ENCODE data around the gene HGD.
"Not testable (repeated sequence)": the region's sequence is repeated elsewhere in the genome, so short reads cannot be mapped to it uniquely, and the experiment has no call there.

The HGD gene

DNA sequence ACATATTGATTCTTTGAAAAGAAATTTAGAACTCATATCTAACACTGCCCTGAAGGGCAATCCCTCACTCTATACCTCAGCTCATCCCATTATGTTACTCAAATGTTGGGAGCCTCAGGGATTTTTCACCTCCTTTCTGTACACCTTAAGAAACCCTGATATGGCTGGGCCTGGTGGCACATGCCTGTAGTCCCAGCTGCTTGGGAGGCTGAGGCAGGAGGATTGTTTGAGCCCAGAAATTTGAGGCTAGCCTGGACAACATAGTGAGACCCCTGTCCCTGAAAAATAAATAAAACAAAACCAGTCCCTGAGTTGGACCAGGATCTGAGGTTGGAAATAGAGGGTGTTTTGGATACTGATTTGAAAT, 58.3 kb downstream of the HGD start:
- DNase-seq (ENCODE audit: low read depth): no peak
- TF ChIP-seq, protein P1, sequence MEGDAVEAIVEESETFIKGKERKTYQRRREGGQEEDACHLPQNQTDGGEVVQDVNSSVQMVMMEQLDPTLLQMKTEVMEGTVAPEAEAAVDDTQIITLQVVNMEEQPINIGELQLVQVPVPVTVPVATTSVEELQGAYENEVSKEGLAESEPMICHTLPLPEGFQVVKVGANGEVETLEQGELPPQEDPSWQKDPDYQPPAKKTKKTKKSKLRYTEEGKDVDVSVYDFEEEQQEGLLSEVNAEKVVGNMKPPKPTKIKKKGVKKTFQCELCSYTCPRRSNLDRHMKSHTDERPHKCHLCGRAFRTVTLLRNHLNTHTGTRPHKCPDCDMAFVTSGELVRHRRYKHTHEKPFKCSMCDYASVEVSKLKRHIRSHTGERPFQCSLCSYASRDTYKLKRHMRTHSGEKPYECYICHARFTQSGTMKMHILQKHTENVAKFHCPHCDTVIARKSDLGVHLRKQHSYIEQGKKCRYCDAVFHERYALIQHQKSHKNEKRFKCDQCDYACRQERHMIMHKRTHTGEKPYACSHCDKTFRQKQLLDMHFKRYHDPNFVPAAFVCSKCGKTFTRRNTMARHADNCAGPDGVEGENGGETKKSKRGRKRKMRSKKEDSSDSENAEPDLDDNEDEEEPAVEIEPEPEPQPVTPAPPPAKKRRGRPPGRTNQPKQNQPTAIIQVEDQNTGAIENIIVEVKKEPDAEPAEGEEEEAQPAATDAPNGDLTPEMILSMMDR (IDR thresholded peaks at IDR 0.05; ENCODE audit: low read length, missing control alignments): no peak
- H3K4me3 ChIP-seq (replicated peaks; ENCODE audit: low read depth, low read length): no peak overlapping the region

DNA sequence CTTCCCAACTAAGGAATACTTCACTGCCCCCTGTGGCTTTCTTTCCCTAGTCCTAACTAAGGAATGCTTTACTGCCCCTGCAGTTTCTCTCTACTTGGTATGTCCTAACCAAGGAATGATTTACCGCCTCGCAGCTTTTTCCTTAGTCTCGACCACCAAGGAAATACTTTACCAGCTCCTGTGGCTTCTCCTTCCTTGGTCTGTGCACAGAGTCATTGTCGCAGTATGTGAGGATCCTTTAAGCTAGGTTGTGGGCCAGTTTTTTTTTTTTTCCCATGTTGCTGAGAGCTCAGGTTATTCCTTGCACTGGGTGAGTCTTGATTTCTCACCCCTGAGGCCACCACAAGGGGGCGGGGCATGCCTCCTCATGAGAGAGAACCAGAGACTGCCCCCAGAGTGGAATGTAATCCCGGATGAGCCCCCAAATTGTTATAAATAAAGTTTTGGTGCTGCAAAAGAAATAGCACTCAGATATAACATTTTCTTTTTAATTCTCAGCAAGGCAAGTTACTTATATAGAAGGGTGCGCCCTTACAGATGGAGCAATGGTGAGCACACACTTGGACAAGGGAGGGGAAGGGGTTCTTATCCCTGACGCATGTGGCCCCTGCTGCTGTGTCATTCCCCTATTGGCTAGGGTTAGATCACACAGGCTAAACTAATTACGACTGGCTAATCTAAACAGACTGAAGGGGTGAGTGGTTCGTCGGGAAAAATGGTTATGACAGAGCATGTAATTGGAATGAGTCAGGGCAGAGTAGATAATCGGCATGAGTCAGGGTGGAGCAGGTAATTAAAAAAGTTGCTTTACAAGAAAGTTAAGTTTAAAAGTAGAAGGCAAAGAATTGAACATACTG, 58.9 kb downstream of the HGD start:
- H3K4me3 ChIP-seq (replicated peaks; ENCODE audit: low read depth, low read length): no peak overlapping the region
- peak; percentile 25 for DNase-seq (ENCODE audit: low read depth)
- TF ChIP-seq, protein P1 (IDR thresholded peaks at IDR 0.05; ENCODE audit: low read length, missing control alignments): peak; percentile 8

DNA sequence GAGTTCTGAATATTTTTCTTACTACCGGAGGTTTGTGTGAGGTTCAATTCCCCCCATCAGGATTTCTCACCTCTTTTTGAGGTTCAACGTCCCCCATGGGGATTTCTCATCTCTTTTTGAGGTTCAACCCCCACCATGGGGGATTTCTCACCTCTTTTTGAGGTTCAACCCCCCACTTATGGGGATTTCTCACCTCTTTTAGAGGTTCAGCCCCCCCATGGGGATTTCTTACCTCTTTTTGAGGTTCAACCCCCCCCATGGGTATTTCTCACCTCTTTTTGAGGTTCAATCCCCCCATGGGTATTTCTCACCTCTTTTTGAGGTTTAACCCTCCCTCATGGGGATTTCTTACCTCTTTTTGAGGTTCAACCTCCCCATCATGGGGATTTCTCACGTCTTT, 59.6 kb downstream of the HGD start:
- H3K4me3 ChIP-seq (replicated peaks; ENCODE audit: low read depth, low read length): no peak overlapping the region
- DNase-seq (ENCODE audit: low read depth): no peak
- TF ChIP-seq, protein P1 (IDR thresholded peaks at IDR 0.05; ENCODE audit: low read length, missing control alignments): no peak

DNA sequence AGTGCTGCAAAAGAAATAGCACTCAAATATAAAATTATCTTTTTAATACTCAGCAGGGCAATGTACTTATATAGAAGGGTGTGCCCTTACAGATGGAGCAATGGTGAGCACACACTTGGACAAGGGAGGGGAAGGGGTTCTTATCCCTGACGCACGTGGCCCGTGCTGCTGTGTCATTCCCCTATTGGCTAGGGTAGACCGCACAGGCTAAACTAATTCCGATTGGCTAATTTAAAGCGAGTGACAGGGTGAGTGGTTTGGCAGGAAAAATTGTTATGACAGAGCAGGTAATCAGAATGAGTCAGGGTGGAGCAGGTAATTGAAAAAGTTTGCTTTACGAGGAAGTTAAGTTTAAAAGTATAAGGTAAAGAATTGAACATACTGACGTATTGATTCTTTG, 65.3 kb downstream of the HGD start:
- H3K4me3 ChIP-seq (replicated peaks; ENCODE audit: low read depth, low read length); DNase-seq (ENCODE audit: low read depth): not testable (repeated sequence)

DNA sequence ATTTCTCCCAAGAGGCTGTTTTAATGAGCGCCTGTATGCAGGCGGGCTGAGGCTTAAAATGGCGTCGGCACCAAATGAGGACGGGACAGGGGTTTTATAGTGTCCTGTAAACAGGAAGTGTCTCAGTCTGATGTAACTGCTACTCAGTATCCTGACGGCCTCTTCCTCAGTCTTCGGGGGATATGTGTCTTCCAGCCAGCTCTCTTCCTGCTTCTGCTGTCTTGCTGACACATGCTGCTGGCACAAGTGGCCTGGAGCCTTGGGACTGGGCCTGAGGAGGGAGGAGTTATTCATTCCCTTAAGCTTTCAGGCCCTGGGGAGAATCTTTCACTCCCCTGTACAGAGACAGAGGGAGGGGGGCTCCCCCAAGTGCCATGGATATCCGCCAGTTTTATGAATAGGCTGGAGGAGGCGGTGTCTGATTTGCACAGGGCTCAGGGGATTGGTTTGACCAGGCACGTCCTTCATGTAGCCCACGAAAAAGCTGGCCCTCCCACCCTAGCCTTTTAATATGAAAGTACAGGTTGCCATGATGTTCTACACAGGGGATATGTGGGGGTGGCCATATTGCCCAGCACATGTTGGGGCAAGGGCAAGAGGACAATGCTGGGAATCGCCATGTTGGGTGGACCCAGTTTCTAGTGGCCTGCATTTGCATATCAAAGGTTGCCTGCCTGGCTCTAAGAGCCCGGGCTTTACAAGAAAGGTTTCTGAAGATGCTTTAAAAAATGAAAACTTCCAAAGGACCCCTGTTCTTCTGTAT, 66.0 kb downstream of the HGD start:
- H3K4me3 ChIP-seq (replicated peaks; ENCODE audit: low read depth, low read length): no peak overlapping the region
- peak; percentile 78 for DNase-seq (ENCODE audit: low read depth)
- TF ChIP-seq, protein P1 (IDR thresholded peaks at IDR 0.05; ENCODE audit: low read length, missing control alignments): no peak

DNA sequence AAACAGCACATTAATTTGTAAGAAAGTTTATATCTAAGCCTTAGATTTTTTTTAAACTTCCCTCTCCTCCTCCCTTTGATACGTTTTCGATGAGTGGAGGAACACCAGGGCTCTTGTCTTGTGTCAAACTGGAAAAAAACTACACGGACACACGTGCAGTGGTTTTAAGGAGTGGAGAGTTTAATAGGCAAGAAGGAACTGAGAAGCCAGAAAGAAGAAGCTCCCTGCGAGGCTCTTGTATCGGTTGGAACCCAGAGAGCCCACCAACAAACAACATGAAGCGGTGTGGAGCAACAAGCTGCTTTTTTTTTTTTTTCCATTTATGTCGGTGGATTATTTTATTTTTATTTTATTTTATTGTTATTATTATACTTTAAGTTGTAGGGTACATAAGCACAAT, 67.3 kb downstream of the HGD start:
- no peak for DNase-seq (ENCODE audit: low read depth)
- TF ChIP-seq, protein P1 (IDR thresholded peaks at IDR 0.05; ENCODE audit: low read length, missing control alignments): no peak

DNA sequence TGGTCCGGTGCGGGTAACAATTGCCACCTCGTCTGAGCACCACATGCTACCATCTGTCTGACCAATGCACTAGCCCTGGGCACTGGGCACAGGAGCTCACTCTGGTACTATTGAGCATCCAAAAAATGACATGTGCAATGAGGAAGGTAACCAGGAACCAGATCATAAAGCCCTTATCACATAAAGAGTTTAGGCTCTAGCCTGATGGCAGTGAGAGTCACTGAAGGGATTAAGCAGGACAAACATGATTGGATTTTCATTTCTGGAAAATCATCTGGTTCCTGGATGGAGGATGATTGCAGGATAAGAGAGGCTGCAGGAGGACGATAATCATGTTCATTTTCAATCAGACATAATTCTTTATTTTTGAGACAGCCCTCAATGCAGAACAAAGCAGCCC, 73.5 kb downstream of the HGD start:
- TF ChIP-seq, protein P1 (IDR thresholded peaks at IDR 0.05; ENCODE audit: low read length, missing control alignments): no peak
- DNase-seq (ENCODE audit: low read depth): no peak

More for the DNA sequence above, 67.3 kb downstream of the HGD start:
- no peak overlapping the region for H3K4me3 ChIP-seq (replicated peaks; ENCODE audit: low read depth, low read length)

More for the DNA sequence above, 73.5 kb downstream of the HGD start:
- no peak overlapping the region for H3K4me3 ChIP-seq (replicated peaks; ENCODE audit: low read depth, low read length)
